Measurements from ENCODE around the gene AADACL3. TPM values are rescaled to one million over a fixed set of nuclear protein-coding genes. Genes with fewer than 3 reads are reported as not detected.

AADACL3 gene
- total and polyA plus RNA-seq, 12 donors, result not detected

DNA sequence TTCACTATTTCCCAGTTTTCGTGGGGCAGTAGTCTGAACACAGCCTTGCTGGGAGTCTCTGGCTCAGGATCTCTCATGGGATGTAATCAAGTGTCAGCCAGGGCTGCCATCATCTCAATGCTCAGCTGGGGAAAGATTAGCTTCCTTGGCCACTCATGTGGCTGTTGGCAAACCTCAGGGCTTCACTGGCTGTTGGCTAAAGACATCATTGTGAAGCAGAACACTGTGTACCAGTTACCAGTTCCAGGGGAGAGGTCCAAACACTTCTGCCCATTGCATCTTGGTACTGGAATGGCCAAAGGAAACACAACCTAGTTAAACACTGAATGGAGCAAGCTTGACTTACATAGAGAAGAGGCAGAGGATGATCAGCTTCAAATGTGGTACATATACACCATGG is 38.3 kb upstream of the AADACL3 start:
- Histone ChIP-seq H3K9me3 (replicated peaks in 1 of 3) (no peaks in the 10 kb centered on the region), H3K27ac (no peak overlapping the region), H3K4me3 (no peak overlapping the region), H3K4me1 (replicated peaks in 1 of 2) (no peaks in the 10 kb centered on the region), H3K27me3 (peaks cover 15% of the 10 kb centered on the region), H3K36me3 (replicated peaks in 1 of 2) (no peaks in the 10 kb centered on the region)
- intact Hi-C loops (cut with DNase I), result no loop called here
- 62 to 85% (median 74%) methylated on average over 1 of the region's 1 CpG for WGBS, 4 donors
- TF ChIP-seq, protein P1, sequence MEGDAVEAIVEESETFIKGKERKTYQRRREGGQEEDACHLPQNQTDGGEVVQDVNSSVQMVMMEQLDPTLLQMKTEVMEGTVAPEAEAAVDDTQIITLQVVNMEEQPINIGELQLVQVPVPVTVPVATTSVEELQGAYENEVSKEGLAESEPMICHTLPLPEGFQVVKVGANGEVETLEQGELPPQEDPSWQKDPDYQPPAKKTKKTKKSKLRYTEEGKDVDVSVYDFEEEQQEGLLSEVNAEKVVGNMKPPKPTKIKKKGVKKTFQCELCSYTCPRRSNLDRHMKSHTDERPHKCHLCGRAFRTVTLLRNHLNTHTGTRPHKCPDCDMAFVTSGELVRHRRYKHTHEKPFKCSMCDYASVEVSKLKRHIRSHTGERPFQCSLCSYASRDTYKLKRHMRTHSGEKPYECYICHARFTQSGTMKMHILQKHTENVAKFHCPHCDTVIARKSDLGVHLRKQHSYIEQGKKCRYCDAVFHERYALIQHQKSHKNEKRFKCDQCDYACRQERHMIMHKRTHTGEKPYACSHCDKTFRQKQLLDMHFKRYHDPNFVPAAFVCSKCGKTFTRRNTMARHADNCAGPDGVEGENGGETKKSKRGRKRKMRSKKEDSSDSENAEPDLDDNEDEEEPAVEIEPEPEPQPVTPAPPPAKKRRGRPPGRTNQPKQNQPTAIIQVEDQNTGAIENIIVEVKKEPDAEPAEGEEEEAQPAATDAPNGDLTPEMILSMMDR (IDR thresholded peaks at IDR 0.05), result no peak
- TF ChIP-seq POLR2A (IDR thresholded peaks at IDR 0.05), result no peak
- no peak for DNase-seq

DNA sequence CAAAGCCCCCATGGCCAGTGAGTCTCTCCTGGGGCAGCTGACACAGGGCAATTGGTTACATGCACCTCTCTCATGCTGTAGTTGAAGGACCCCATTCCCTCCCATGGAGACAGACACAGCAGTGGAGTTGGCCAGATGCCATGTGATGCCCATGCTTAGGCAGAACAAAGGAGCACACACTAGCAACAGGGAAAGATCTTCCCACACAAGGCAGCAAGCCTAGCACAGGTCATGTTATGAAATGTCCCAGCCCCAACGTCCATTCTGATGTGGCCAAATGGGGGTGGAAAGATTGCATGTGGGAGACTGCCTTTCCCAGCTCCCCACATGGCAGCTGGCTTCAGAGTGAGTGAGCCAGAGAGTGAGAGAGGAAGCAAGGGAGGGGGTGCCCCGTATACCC is 37.6 kb upstream of the AADACL3 start:
- Histone ChIP-seq H3K4me1 (replicated peaks in 1 of 2) (no peaks in the 10 kb centered on the region), H3K27me3 (peaks cover 10% of the 10 kb centered on the region), H3K27ac (no peak overlapping the region), H3K9me3 (replicated peaks in 1 of 3) (no peaks in the 10 kb centered on the region), H3K4me3 (no peak overlapping the region), H3K36me3 (replicated peaks in 1 of 2) (no peaks in the 10 kb centered on the region)
- no peak for DNase-seq
- intact Hi-C loops (cut with DNase I), result no loop called here
- TF ChIP-seq, protein P1 (IDR thresholded peaks at IDR 0.05), result no peak
- TF ChIP-seq POLR2A (IDR thresholded peaks at IDR 0.05), result no peak
- 17 to 43% (median 35%) methylated on average over 2 of the region's 2 CpGs for WGBS, 4 donors

DNA sequence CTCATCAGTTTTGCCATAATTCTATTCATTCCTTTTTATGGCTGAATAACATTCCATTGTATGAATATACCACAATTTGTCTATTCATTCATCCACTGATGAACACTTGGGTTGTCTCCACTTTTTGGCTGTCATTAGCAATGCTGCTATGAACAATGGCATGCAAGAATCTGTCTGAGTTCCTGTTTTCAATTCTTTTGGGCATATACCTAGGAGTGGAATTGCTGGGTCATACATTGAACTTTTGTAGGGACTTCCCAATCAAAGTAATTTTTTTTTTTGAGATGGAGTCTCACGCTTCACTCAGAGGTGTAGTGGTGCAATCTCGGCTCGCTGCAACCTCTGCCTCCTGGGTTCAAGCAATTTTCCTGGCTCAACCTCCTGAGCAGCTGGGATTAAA is 37.1 kb upstream of the AADACL3 start:
- intact Hi-C loops (cut with DNase I), result no loop called here
- no peak for TF ChIP-seq POLR2A (IDR thresholded peaks at IDR 0.05)
- TF ChIP-seq, protein P1 (IDR thresholded peaks at IDR 0.05), result no peak
- H3K9me3 ChIP-seq (replicated peaks in 1 of 3), result no peaks in the 10 kb centered on the region
- H3K27ac ChIP-seq, result no peak overlapping the region
- H3K27me3 ChIP-seq, result peaks cover 9% of the 10 kb centered on the region
- H3K36me3 ChIP-seq (replicated peaks in 1 of 2), result no peaks in the 10 kb centered on the region
- no peak for DNase-seq
- H3K4me1 ChIP-seq (replicated peaks in 1 of 2), result no peaks in the 10 kb centered on the region
- 73 to 88% (median 82%) methylated on average over 3 of the region's 3 CpGs for WGBS, 4 donors
- H3K4me3 ChIP-seq, result no peak overlapping the region

DNA sequence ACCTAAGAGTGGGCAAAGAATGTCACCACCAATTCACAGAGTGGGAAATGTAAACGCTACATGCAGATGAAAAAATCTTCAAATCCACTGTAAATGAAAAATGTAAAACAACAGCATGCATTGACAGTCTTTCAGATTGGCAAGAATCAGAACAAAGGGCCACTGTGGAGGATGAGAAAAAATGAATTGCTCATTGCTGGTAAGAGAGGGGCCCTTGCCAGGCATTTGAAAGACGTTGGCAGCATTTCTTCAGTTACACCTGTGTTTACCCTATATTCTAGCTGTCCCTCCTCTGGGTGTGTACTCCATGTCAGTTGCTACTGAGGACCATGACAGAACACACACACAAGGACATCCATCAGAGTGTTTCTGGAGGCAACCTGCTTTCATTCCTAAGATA is 25.8 kb upstream of the AADACL3 start:
- no peaks in the 10 kb centered on the region for H3K9me3 ChIP-seq (replicated peaks in 1 of 3)
- no peaks in the 10 kb centered on the region for H3K4me1 ChIP-seq (replicated peaks in 1 of 2)
- TF ChIP-seq POLR2A (IDR thresholded peaks at IDR 0.05), result no peak
- TF ChIP-seq, protein P1 (IDR thresholded peaks at IDR 0.05), result no peak
- DNase-seq, result no peak
- 32 to 70% (median 53%) methylated on average over 2 of the region's 2 CpGs for WGBS, 4 donors
- intact Hi-C loops (cut with DNase I), result no loop called here
- H3K36me3 ChIP-seq (replicated peaks in 1 of 2), result no peaks in the 10 kb centered on the region
- no peaks in the 10 kb centered on the region for H3K27me3 ChIP-seq
- no peak overlapping the region for H3K4me3 ChIP-seq
- H3K27ac ChIP-seq, result no peak overlapping the region
